Activated naive CD8-positive, alpha-beta T cell treated with anti-CD3 and anti-CD28 coated beads, Interleukin-2, amount 10 ng/mL, durations not matched to agents 7 days and 5 days (primary cell): ENCODE measurements around the gene TPRX1. TPM values are rescaled to one million over a fixed set of nuclear protein-coding genes. Genes with fewer than 3 reads are reported as not detected.
A peak's percentile ranks its signal among the peaks of the same experiment; 100 is the strongest.
"Not testable (repeated sequence)": the region's sequence is repeated elsewhere in the genome, so short reads cannot be mapped to it uniquely, and the experiment has no call there.

Experiments used
- ATAC-seq: fragments of 150-1000 bp; cut with Tn5 transposase; one replicate; pipeline ENCODE4 v1.10.0; 2021; ENCODE audit warnings: low read depth, moderate library complexity
- POLR2A ChIA-PET: fragments of 350-600 bp; sonication (Branson Sonifier 250); formaldehyde crosslinking; loops from one replicate; lab custom pipeline; 2021; ENCODE audit warnings: antibody characterized with exemption; lab: Charles Lee
- DNase-seq: peaks from one replicate; pipeline ENCODE4 v3.0.0; 2021
- H3K27ac Mint-ChIP-seq: one replicate; pipeline ENCODE4 v1.8.0; 2022; ENCODE audit warnings: mild to moderate bottlenecking, mixed read lengths
- H3K27me3 Mint-ChIP-seq: one replicate; pipeline ENCODE4 v1.8.0; 2022; ENCODE audit warnings: mild to moderate bottlenecking, moderate library complexity, mixed read lengths
- H3K36me3 Mint-ChIP-seq: one replicate; pipeline ENCODE4 v1.8.0; 2021; ENCODE audit warnings: mild to moderate bottlenecking, mixed read lengths
- H3K4me1 Mint-ChIP-seq: one replicate; pipeline ENCODE4 v1.8.0; 2021; ENCODE audit warnings: mixed read lengths
- H3K4me3 Mint-ChIP-seq: one replicate; pipeline ENCODE4 v1.8.0; 2022; ENCODE audit warnings: mild to moderate bottlenecking, moderate library complexity, mixed read lengths
- H3K9me3 Mint-ChIP-seq: one replicate; pipeline ENCODE4 v1.8.0; 2021; ENCODE audit warnings: mixed read lengths
- total RNA-seq, 2 experiments: library from RNA; stranded (reverse); gene quantifications; one replicate each; pipeline ENCODE4 v1.2.3, GENCODE V29; 2021

The TPRX1 gene
- total RNA-seq, 2 experiments from 2014 or later, result not detected

DNA sequence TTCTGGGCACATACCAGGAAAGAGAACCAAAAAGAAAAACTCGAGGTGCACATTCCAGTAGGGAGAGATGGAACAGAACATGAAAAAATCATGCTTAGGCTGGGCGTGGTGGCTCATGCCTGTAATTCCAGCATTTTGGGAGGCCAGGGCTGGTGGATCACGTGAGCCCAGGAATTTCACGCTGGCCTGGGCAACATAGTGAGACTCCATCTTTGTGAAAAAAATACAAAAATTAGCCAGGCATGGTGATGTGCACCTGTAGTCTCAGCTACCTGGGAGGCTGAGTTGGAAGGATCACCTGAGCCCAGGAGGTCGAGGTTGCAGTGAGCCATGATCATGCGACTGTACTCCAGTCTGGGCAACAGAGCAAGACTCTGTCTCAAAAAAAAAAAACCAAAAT lies 33.1 kb downstream of the TPRX1 start:
- H3K9me3 Mint-ChIP-seq, POLR2A ChIA-PET: not testable (repeated sequence)

DNA sequence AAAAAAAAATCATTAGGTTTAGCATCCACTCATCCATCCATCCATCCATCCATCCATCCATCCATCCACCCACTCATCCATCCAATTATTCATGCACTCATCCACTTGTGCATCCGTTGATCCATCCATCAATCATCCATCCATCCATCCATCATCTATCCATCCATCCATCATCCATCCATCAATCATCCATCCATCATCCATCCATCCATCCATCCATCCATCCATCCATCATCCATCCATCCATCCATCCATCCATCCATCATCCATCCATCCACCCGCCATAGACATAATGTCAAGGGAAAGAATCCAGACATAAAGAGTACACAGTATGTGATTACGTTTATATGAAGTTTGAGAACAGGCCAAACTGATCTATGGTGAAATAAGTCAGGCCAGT lies 34.8 kb downstream of the TPRX1 start:
- Mint-ChIP-seq H3K36me3 (peaks cover 3% of the 10 kb centered on the region), H3K4me3 (no peak overlapping the region), H3K4me1 (peaks cover 5% of the 10 kb centered on the region), H3K27me3 (no peaks in the 10 kb centered on the region), H3K9me3 (no peaks in the 10 kb centered on the region), H3K27ac (no peak overlapping the region)
- POLR2A ChIA-PET, result no interaction called here
- DNase-seq (no peak), ATAC-seq (no peak)

More for the DNA sequence above, 33.1 kb downstream of the TPRX1 start:
- not testable (repeated sequence) for ATAC-seq, H3K4me1 Mint-ChIP-seq, H3K4me3 Mint-ChIP-seq, H3K36me3 Mint-ChIP-seq, DNase-seq, H3K27ac Mint-ChIP-seq, H3K27me3 Mint-ChIP-seq

DNA sequence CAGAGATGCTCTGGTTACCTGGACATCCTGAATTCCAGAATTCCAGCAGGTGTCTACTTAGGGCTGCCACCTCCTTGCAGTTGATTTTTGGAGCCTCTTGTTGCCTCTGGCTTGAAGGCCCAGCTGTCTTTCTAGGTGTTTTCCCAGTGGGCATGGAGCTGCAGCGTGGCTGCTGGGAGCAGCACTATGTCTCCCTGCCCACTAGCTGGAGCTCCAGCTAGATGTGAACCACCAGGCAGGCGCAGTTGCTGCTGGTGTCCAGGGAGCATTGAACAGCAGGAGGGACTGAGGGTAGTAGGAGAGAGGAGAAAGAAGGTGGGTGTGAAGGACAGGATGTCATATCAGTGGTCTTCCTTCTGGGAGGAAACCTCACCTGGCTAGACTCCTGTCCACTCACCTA lies 35.7 kb downstream of the TPRX1 start:
- no peak overlapping the region for H3K27ac Mint-ChIP-seq
- H3K36me3 Mint-ChIP-seq, result peaks cover 3% of the 10 kb centered on the region
- POLR2A ChIA-PET, result no interaction called here
- ATAC-seq (no peak), DNase-seq (no peak)
- H3K9me3 Mint-ChIP-seq, result no peaks in the 10 kb centered on the region
- H3K27me3 Mint-ChIP-seq, result no peaks in the 10 kb centered on the region
- H3K4me3 Mint-ChIP-seq, result no peak overlapping the region
- H3K4me1 Mint-ChIP-seq, result peaks cover 5% of the 10 kb centered on the region

DNA sequence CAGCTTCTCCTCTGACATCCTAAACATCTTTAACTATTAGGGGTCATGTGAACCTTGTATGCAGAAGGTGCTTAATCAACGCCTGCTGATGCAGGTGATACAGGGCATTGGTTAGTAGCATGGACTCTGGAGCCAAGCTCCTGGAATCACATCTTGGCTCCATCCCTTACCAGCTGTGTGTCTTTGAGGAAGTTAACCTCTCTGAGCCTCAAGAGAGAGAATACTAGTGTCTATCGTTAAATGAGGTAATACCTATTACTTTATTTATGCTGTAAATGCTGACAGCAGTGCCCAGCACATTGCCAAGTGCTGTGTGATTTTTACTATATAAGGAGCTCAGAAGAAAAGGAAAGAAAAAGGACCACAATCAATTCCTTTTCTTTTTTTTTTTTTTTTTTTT lies 37.0 kb downstream of the TPRX1 start:
- no peaks in the 10 kb centered on the region for H3K27me3 Mint-ChIP-seq
- ATAC-seq, result no peak
- peaks cover 3% of the 10 kb centered on the region for H3K36me3 Mint-ChIP-seq
- peaks cover 5% of the 10 kb centered on the region for H3K4me1 Mint-ChIP-seq
- no peak overlapping the region for H3K4me3 Mint-ChIP-seq
- H3K27ac Mint-ChIP-seq, result no peak overlapping the region
- DNase-seq, result no peak
- POLR2A ChIA-PET, result no interaction called here
- H3K9me3 Mint-ChIP-seq, result no peaks in the 10 kb centered on the region

DNA sequence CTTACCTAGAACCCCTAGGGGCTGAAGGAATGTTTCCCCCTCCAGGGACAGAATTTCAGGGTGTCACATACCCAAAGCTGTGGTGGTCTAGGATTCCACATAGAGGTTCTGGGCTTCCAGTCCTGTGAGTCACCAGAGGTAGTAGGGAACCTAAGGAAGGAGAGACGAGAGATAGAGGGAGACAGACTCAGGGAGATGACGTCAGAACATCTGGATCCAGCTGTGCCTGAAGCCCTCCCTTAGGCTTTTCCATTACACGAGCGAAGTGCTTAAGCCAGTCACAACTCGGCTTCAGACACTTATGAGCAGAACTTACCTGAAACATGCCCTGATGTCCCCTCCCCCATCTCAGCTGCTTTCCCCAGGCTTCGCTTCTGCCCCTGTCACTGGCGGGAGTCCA lies 37.7 kb downstream of the TPRX1 start:
- DNase-seq (no peak), ATAC-seq (no peak)
- H3K4me1 Mint-ChIP-seq, result peaks cover 5% of the 10 kb centered on the region
- POLR2A ChIA-PET, result no interaction called here
- H3K4me3 Mint-ChIP-seq, result no peak overlapping the region
- H3K27me3 Mint-ChIP-seq, result no peaks in the 10 kb centered on the region
- H3K27ac Mint-ChIP-seq, result no peak overlapping the region
- H3K36me3 Mint-ChIP-seq, result peaks cover 3% of the 10 kb centered on the region
- H3K9me3 Mint-ChIP-seq, result no peaks in the 10 kb centered on the region

DNA sequence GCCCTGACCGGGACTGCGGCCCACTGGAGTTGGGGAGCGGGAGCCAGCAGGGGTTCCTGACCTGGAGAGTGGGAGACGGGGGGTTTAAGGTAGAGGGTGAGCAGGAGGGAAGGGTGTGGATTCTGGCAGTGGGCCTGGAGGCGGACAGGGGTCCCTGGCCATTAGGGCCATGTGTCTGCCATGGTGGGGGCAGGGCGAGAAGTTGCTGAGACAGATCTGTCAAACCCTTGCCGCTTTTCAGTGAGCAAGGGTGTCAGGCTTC lies 38.1 kb downstream of the TPRX1 start:
- H3K9me3 Mint-ChIP-seq, result no peaks in the 10 kb centered on the region
- H3K4me3 Mint-ChIP-seq, result no peak overlapping the region
- DNase-seq, result no peak
- no peak overlapping the region for H3K27ac Mint-ChIP-seq
- H3K4me1 Mint-ChIP-seq, result peaks cover 5% of the 10 kb centered on the region
- ATAC-seq, result no peak
- no peaks in the 10 kb centered on the region for H3K27me3 Mint-ChIP-seq
- POLR2A ChIA-PET, result no interaction called here
- H3K36me3 Mint-ChIP-seq, result peaks cover 3% of the 10 kb centered on the region

DNA sequence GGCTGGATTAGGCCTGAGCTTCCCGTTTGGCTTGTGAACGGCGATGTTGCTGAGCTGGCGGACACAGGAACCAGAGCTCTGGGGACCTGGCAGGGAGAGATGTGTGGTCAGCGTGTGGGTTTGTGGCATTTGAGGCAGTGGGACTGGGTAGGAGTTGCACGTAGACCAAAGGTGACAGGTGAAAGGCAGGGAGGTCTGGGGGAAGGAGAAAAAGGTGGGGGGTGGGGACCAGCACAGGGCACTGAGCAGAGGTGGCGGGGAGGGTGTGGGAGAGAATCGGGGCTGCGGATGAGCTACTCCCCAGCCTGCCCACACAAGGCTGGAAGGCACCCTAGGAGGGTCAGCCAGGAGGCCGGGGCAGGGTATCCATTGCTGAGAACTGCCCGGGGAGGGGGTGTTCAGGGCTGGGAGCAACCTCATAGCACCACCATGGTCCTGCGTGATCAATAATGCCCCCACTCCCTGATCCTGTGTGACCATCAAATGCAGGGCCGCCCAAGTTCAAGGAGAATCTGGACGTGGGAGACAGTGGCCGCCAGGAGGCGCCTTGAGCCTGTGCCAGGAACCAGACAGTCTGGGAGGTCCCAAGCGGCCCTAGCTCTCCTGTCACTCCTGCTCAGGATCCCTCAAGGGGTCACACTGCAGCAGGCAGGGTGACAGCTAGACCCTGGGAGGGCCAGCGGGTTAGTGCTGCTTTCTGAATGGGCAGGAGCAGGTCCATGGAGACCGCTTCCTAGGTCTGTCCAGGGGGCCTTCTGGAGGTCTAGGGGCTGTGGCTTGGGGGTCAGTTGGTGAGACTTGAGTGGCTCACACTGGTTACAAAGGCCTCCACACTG lies 38.6 kb downstream of the TPRX1 start:
- DNase-seq (peak; percentile 60), ATAC-seq (peak; percentile 56)
- Mint-ChIP-seq H3K9me3 (no peaks in the 10 kb centered on the region), H3K4me1 (peaks cover 5% of the 10 kb centered on the region), H3K4me3 (no peak overlapping the region), H3K36me3 (peaks cover 3% of the 10 kb centered on the region), H3K27ac (no peak overlapping the region), H3K27me3 (no peaks in the 10 kb centered on the region)
- POLR2A ChIA-PET, result no interaction called here

DNA sequence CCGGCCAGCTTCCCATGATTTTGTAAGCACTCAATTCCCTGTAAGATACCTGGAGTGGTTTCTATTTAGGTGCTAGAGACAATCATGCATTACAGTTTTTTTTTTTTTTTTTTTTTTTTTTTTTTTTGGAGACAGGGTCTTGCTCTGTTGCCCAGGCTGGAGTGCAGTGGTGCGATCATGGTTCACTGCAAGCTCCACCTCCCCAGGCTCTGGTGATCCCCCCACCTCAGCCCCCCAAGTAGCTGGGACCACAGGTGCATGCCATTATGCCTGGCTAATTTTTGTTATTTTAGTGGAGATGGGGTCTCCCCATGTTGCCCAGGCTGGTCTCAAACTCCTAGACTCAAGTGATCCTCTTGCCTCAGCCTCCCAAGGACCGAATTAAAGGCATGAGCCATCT lies 39.6 kb downstream of the TPRX1 start:
- H3K4me3 Mint-ChIP-seq, DNase-seq, POLR2A ChIA-PET, ATAC-seq, H3K27ac Mint-ChIP-seq, H3K27me3 Mint-ChIP-seq, H3K9me3 Mint-ChIP-seq, H3K36me3 Mint-ChIP-seq, H3K4me1 Mint-ChIP-seq: not testable (repeated sequence)

DNA sequence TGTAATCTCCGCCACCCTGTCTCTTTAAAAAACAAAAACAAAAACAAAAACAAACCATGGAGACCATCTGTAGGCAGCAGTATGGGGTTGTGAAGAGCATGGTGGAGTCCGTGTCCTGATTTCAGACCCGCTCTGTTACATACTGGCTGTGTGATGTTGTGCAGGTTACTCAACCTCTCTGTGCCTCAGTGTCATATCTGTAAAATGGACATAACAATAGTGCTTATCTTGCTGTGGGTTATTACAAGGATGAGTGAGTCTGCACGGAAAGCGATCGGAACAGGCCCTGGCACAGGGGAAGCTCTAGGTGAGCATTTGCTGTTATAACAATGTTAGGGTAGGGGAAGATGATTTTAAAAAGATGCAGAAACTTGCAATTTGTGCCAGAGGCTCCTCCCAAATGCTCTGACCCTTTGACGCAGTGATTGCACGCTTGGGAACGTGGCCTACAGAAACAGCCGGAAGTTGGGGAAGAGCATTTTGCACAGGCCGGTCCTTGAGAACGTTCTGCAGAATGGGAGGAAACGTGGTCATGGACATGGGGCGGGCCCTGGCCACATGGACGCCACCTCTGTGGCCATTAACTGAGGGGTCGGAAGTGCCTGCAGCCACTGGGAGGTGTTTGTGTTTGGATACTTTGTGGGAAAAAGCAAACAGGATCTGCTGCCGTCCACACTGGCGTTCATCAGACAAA lies 41.6 kb downstream of the TPRX1 start:
- Mint-ChIP-seq H3K27me3 (no peaks in the 10 kb centered on the region), H3K9me3 (no peaks in the 10 kb centered on the region), H3K4me3 (no peak overlapping the region), H3K36me3 (peaks cover 12% of the 10 kb centered on the region), H3K27ac (no peak overlapping the region), H3K4me1 (peaks cover 4% of the 10 kb centered on the region)
- ATAC-seq (no peak), DNase-seq (no peak)
- POLR2A ChIA-PET, result interaction anchor here (0.6 kb wide), 1 partner anchor 14 kb away, joined by 3 read pairs; no protein-coding TSS in a partner anchor

DNA sequence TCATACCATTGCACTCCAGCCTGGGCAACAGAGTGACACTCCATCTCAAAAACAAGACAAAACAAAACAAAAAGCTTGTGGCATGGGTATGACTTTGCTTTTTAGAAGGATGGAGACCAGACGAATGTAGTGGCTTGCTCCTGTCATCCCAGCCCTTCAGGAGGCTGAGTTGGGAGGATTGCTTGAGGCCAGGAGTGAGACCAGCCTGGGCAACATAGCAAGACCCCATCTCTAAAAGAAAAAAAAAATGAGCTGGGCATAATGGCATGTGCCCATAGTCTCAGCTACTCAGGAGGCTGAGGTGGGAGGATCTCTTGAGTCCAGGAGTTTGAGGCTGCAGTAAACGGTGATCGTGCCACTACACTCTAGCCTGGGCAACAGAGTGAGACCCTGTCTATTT lies 42.2 kb downstream of the TPRX1 start:
- Mint-ChIP-seq H3K9me3 (no peaks in the 10 kb centered on the region), H3K27ac (no peak overlapping the region), H3K4me1 (peaks cover 5% of the 10 kb centered on the region), H3K4me3 (no peak overlapping the region), H3K36me3 (peaks cover 16% of the 10 kb centered on the region), H3K27me3 (no peaks in the 10 kb centered on the region)
- DNase-seq, result no peak
- no peak for ATAC-seq
- POLR2A ChIA-PET, result interaction anchor here (0.6 kb wide), 1 partner anchor 13 kb away, joined by 3 read pairs; no protein-coding TSS in a partner anchor

DNA sequence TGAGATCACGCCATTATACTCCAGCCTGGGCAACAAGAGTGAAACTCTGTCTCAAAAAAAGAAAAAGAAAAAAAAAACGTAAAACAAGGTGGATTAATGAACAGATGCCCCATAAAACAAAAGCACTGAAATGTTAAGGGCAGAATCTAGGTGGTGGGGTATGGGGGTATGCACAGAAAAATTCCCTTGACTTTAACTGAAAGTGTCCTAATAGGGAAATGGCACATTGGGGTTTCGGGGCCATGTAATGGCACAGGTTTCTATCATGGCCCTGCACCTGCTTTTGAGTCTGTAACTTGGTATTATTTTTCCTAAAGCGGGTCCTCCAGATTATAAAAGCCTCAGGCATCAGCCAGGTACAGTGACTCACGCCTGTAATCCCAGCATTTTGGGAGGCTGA lies 42.8 kb downstream of the TPRX1 start:
- Mint-ChIP-seq H3K4me1 (peaks cover 5% of the 10 kb centered on the region), H3K36me3 (peaks cover 19% of the 10 kb centered on the region), H3K9me3 (no peaks in the 10 kb centered on the region), H3K4me3 (no peak overlapping the region), H3K27me3 (no peaks in the 10 kb centered on the region), H3K27ac (no peak overlapping the region)
- no peak for ATAC-seq
- POLR2A ChIA-PET, result no interaction called here
- DNase-seq, result no peak

DNA sequence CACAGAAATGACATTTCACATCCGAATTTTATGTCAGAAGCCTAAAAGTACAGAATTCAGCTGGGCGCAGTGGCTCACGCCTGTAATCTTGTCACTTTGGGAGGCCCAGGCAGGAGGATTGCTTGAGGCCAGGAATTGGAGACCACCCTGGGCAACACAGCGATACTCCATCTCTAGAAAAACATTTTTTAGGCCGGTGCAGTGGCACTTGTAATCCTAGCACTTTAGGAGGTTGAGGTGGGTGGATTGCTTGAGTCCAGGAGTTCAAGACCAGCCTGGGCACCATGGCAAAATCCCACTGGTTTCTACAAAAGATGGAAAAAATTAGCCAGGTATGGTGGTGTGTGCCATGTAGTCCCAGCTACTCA lies 43.7 kb downstream of the TPRX1 start:
- POLR2A ChIA-PET, result no interaction called here
- H3K4me1 Mint-ChIP-seq, result peaks cover 5% of the 10 kb centered on the region

DNA sequence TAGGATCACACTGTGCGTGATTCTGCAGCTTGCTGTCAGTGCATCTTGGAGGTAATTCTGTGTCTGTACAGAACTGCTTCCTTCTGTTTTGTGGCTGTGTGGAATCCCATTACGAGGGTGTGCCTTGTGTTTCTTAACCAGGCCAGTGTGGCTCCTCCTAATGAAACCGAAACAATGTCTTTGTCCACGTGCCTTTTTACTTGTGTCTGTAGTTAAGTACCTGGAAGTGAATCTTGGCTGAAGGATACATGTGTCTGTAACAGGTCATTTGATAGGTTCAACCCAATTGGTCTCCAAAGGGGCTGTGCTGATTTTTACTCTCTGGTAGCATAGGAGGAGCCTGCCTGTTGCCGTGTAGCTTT lies 45.9 kb downstream of the TPRX1 start:
- H3K4me1 Mint-ChIP-seq, result peaks cover 10% of the 10 kb centered on the region
- POLR2A ChIA-PET, result no interaction called here

More for the DNA sequence above, 43.7 kb downstream of the TPRX1 start:
- H3K27ac Mint-ChIP-seq, result no peak overlapping the region
- DNase-seq (no peak), ATAC-seq (no peak)
- no peak overlapping the region for H3K4me3 Mint-ChIP-seq
- no peaks in the 10 kb centered on the region for H3K9me3 Mint-ChIP-seq
- H3K27me3 Mint-ChIP-seq, result no peaks in the 10 kb centered on the region
- H3K36me3 Mint-ChIP-seq, result peaks cover 19% of the 10 kb centered on the region

More for the DNA sequence above, 45.9 kb downstream of the TPRX1 start:
- H3K27ac Mint-ChIP-seq, result no peak overlapping the region
- no peaks in the 10 kb centered on the region for H3K9me3 Mint-ChIP-seq
- H3K36me3 Mint-ChIP-seq, result peaks cover 24% of the 10 kb centered on the region
- no peak for ATAC-seq
- no peaks in the 10 kb centered on the region for H3K27me3 Mint-ChIP-seq
- no peak overlapping the region for H3K4me3 Mint-ChIP-seq
- DNase-seq, result no peak
